ENCODE results near the gene CAMK2A.
A peak's percentile ranks its signal among the peaks of the same experiment; 100 is the strongest.
"Not testable (repeated sequence)": the region's sequence is repeated elsewhere in the genome, so short reads cannot be mapped to it uniquely, and the experiment has no call there.

CAMK2A gene

GRCh38 chr5:150234576-150235499 is 54.7 kb downstream of the CAMK2A start:
- DNase-seq, result no peak

- not testable (repeated sequence) for DNase-seq
These were observed 55.9 kb downstream of the CAMK2A start for GRCh38 chr5:150233706-150234105.

- DNase-seq, result no peak
These were observed 58.7 kb downstream of the CAMK2A start for GRCh38 chr5:150230842-150231241.

GRCh38 chr5:150229571-150229970 is 60.0 kb downstream of the CAMK2A start:
- no peak for DNase-seq

- no peak for DNase-seq
These were observed 61.8 kb downstream of the CAMK2A start for GRCh38 chr5:150227606-150228273.

GRCh38 chr5:150227036-150227435 is 62.5 kb downstream of the CAMK2A start:
- DNase-seq, result no peak

GRCh38 chr5:150224483-150225027 is 65.0 kb downstream of the CAMK2A start:
- DNase-seq, result no peak

- DNase-seq, result no peak
These were observed 66.1 kb downstream of the CAMK2A start for GRCh38 chr5:150223474-150223873.

- DNase-seq, result no peak
These were observed 66.7 kb downstream of the CAMK2A start for GRCh38 chr5:150222906-150223305.

GRCh38 chr5:150221471-150221870 is 68.1 kb downstream of the CAMK2A start:
- no peak for DNase-seq

- no peak for DNase-seq
These were observed 69.7 kb downstream of the CAMK2A start for GRCh38 chr5:150219861-150220260.

GRCh38 chr5:150219142-150219541 is 70.4 kb downstream of the CAMK2A start:
- no peak for DNase-seq

- no peak for DNase-seq
These were observed 70.9 kb downstream of the CAMK2A start for GRCh38 chr5:150218693-150219035.

- DNase-seq, result peak; percentile 75 to 79
These were observed 71.5 kb downstream of the CAMK2A start for GRCh38 chr5:150217873-150218692.

- no peak for DNase-seq
These were observed 72.5 kb downstream of the CAMK2A start for GRCh38 chr5:150217038-150217437.

GRCh38 chr5:150215979-150216944 is 73.3 kb downstream of the CAMK2A start:
- DNase-seq, result no peak

GRCh38 chr5:150214289-150214688 is 75.3 kb downstream of the CAMK2A start:
- no peak for DNase-seq

- DNase-seq, result no peak
These were observed 76.0 kb downstream of the CAMK2A start for GRCh38 chr5:150213530-150213929.

- DNase-seq, result no peak
These were observed 78.2 kb downstream of the CAMK2A start for GRCh38 chr5:150211156-150212030.

GRCh38 chr5:150210644-150211043 is 78.9 kb downstream of the CAMK2A start:
- DNase-seq, result no peak
